ENCODE data around the gene CCL22.
"Not testable (repeated sequence)": the region's sequence is repeated elsewhere in the genome, so short reads cannot be mapped to it uniquely, and the experiment has no call there.

The CCL22 gene

DNA sequence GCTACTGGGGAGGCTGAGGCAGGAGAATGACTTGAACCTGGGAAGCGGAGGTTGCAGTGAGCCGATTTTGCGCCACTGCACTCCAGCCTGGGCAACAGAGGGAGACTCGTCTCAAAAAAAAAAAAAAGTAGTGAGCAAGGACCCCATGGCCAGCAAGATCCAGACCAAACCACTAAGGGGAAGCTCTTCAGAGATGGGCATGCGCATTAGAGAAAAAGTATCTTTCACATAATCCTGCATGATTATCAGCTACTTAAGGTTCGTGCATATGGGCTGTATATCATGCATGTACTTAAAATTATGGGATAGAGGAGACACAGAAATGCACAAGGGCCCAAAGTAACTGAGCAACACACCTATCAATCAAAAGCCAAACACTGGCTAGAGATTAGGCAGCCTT, 10.7 kb upstream of the CCL22 start:
- DNase-seq (ENCODE audit: low spot score): no peak

- no peak for DNase-seq (ENCODE audit: low spot score)
Observed at GRCh38 chr16:57348327-57348726, 10.3 kb upstream of the CCL22 start.

GRCh38 chr16:57349212-57350031, 9.2 kb upstream of the CCL22 start:
- no peak for DNase-seq (ENCODE audit: low spot score)

GRCh38 chr16:57352636-57353047, 5.9 kb upstream of the CCL22 start:
- DNase-seq (ENCODE audit: low spot score): no peak

GRCh38 chr16:57354311-57354710, 4.3 kb upstream of the CCL22 start:
- no peak for DNase-seq (ENCODE audit: low spot score)

- no peak for DNase-seq (ENCODE audit: low spot score)
Observed at GRCh38 chr16:57355898-57356414, 2.6 kb upstream of the CCL22 start.

DNA sequence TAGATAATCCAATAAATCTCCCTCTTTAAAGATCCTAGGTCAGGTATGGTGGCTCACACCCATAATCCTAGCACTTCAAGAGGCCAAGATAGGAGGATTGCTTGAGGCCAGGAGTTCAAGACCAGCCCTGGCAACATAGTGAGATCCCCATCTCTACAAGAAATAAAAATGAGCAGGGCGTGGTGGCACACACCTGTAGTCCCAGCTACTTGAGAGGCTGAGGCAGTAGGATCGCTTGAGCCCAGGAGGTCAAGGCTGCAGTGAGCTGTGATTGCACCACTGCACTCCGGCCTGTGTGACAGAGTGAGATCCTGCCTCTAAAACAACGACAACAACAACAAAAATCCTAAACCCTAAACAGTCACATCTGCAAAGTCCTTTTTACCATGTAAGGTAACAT, 2.0 kb upstream of the CCL22 start:
- no peak for DNase-seq (ENCODE audit: low spot score)

- DNase-seq (ENCODE audit: low spot score): no peak
Observed at GRCh38 chr16:57357330-57358085, 1.1 kb upstream of the CCL22 start.

- no peak for DNase-seq (ENCODE audit: low spot score)
Observed at GRCh38 chr16:57358086-57358420, 530 bp upstream of the CCL22 start.

- DNase-seq (ENCODE audit: low spot score): no peak
Observed at GRCh38 chr16:57360321-57360935, 1.8 kb downstream of the CCL22 start.

DNA sequence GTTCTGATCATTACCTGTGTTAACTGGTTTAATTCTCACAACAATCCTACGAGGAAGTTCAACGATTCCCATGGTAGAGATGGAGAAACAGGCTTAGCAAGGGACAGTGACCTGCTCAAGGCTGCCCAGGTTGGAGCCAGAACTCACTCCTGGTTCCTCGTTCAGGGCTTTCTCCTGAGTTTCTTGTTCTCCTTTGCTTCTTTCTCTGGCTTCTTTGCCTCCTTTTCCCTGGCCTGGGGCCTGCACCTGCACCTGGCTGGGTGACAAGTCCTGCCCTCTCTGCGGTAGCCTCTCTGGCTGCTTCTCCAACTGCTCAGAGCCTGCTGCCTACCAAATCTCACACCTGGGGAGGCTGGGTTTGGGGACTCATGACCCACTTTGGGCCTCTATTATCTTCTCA, 2.8 kb downstream of the CCL22 start:
- no peak for DNase-seq (ENCODE audit: low spot score)

DNA sequence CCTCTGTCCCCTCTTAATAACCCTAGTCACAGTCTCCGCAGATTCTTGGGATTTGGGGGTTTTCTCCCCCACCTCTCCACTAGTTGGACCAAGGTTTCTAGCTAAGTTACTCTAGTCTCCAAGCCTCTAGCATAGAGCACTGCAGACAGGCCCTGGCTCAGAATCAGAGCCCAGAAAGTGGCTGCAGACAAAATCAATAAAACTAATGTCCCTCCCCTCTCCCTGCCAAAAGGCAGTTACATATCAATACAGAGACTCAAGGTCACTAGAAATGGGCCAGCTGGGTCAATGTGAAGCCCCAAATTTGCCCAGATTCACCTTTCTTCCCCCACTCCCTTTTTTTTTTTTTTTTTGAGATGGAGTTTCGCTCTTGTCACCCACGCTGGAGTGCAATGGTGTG, 5.6 kb downstream of the CCL22 start:
- DNase-seq (ENCODE audit: low spot score): no peak

DNA sequence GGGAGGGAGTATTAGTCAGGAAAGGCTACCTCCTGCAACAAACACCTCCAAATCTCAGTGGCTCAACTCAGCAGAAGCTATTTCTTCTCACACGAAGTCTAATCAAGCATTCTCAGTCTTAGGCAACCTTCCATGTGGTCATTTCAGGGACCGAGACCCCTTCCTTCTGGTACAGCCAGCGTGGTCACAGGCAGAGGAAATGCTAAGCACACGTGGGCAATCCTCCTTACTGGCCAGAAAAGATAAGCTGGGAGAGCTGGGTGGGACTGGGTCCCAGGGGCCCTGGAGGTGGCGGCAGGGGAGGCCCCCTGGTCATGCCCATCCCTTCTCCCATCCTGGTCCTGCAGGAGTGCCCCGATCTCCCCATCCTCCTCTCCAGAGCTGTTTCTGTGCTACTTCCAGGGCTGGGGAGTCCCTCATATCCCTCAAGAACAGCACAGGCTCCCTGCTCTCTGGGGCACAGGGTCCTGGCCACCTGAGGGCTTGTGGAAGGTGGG, 8.0 kb downstream of the CCL22 start:
- no peak for DNase-seq (ENCODE audit: low spot score)

- DNase-seq (ENCODE audit: low spot score): no peak
Observed at GRCh38 chr16:57367116-57367752, 8.7 kb downstream of the CCL22 start.

GRCh38 chr16:57371494-57372371, 13.2 kb downstream of the CCL22 start:
- DNase-seq (ENCODE audit: low spot score): no peak

GRCh38 chr16:57372372-57373116, 14.0 kb downstream of the CCL22 start, which contains the start of gene CX3CL1:
CX3CL1 (plus strand) TSS chr16:57372490; CDS start chr16:57372569, 79 bp downstream.
- DNase-seq (ENCODE audit: low spot score): peak; percentile 83

GRCh38 chr16:57373117-57373947, 14.7 kb downstream of the CCL22 start:
- no peak for DNase-seq (ENCODE audit: low spot score)

DNA sequence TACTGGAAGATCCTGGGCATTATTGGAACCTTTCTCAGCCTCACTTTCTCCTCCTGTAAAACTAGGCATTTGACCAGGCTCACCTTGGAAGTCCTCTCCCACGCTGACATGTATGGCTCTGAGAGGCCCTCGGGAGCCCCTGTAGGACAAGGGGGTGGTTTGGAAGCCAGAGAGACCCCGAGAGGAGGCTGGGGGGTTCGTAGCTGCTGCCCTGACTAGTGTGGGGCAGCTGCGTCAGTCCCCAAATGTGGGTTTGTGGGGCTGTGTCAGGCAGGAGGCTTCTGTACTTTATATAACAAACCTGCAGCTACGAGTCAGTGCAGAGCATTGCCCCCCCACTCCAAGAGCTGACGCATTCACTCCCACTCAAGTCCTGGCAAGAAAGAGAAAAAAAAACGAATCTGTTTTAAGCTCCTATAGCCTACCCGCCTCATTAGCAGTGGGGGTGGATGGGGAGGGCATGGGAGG, 15.5 kb downstream of the CCL22 start:
- peak; percentile 32 for DNase-seq (ENCODE audit: low spot score)

DNA sequence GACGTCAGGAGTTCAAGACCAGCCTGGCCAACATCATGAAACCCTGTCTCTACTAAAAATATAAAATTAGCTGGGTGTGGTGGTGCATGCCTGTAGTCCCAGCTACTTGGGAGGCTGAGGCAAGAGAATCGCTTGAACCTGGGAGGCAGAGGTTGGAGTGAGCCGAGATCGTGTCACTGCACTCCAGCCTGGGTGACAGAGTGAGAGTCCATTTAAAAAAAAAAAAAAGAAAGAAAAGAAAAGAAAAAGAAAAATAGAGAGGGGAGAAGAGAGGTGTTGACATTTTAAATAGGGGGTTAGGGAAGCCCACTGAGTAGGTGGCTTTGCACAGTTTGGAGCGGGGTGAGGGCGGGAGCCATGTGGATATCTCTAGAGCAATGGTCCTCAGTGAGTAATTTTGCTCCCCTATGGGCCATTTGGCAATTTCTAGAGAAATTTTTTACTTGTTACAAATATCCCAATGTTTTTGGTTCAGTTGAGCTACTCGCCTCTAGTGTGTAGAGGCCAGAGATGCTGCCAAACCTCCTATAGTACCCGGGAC, 16.4 kb downstream of the CCL22 start:
- not testable (repeated sequence) for DNase-seq (ENCODE audit: low spot score)

Data from COLO829 (cell line).